ENCODE measurements around the gene SLC6A9. TPM values are rescaled to one million over a fixed set of nuclear protein-coding genes. Genes with fewer than 3 reads are reported as not detected.

Gene SLC6A9
- total RNA-seq, 1 donor from 2014 or later: 4.7 TPM

DNA sequence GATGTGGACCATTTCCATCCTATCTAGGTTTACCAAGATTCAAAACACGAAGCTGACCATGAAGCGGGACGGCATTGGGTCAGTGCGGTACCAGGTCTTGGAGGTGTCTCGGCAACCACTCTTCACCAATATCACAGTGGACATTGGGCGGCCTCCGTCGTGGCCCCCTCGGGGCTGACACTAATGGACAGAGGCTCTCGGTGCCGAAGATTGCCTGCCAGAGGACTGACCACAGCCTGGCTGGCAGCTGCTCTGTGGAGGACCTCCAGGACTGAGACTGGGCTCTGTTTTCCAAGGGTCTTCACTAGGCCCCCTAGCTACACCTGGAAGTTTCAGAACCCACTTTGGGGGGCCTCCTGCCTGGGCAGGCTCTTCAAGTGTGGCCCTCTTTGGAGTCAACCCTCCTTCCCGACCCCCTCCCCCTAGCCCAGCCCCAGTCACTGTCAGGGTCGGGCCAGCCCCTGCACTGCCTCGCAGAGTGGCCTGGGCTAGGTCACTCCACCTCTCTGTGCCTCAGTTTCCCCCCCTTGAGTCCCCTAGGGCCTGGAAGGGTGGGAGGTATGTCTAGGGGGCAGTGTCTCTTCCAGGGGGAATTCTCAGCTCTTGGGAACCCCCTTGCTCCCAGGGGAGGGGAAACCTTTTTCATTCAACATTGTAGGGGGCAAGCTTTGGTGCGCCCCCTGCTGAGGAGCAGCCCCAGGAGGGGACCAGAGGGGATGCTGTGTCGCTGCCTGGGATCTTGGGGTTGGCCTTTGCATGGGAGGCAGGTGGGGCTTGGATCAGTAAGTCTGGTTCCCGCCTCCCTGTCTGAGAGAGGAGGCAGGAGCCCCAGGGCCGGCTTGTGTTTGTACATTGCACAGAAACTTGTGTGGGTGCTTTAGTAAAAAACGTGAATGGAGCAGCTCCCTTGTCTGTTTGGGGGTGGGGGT is 40.7 kb downstream of the SLC6A9 start:
- Histone ChIP-seq H3K4me1 (peaks cover 6 to 12% of the 10 kb centered on the region in 2 donors), H3K36me3 (no peaks in the 10 kb centered on the region), H3K27ac (peak overlapping the region; percentile 72 to 80), H3K4me3 (peak overlapping the region; percentile 71 to 72), H3K9me3 (no peaks in the 10 kb centered on the region), H3K27me3 (no peaks in the 10 kb centered on the region)
- intact Hi-C loops (cut with DNase I): loop anchor here (1.0 to 10.0 kb wide), 5 partner anchors 16 to 1656 kb away; partner anchors contain the start of genes ATP6V0B, FOXJ3 and IPO13
- no peak for DNase-seq (ENCODE audit: low spot score in 2 of 2)
- TF ChIP-seq, protein P1, sequence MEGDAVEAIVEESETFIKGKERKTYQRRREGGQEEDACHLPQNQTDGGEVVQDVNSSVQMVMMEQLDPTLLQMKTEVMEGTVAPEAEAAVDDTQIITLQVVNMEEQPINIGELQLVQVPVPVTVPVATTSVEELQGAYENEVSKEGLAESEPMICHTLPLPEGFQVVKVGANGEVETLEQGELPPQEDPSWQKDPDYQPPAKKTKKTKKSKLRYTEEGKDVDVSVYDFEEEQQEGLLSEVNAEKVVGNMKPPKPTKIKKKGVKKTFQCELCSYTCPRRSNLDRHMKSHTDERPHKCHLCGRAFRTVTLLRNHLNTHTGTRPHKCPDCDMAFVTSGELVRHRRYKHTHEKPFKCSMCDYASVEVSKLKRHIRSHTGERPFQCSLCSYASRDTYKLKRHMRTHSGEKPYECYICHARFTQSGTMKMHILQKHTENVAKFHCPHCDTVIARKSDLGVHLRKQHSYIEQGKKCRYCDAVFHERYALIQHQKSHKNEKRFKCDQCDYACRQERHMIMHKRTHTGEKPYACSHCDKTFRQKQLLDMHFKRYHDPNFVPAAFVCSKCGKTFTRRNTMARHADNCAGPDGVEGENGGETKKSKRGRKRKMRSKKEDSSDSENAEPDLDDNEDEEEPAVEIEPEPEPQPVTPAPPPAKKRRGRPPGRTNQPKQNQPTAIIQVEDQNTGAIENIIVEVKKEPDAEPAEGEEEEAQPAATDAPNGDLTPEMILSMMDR (IDR thresholded peaks at IDR 0.05): no peak

GRCh38 chr1:43987159-43987902 is 43.9 kb downstream of the SLC6A9 start:
- Histone ChIP-seq H3K27ac (no peak overlapping the region), H3K4me1 (peaks cover 6 to 12% of the 10 kb centered on the region in 2 donors), H3K36me3 (no peaks in the 10 kb centered on the region), H3K27me3 (no peaks in the 10 kb centered on the region), H3K9me3 (no peaks in the 10 kb centered on the region), H3K4me3 (no peak overlapping the region)
- no peak for DNase-seq (ENCODE audit: low spot score in 2 of 2)
- intact Hi-C loops (cut with DNase I): no loop called here
- TF ChIP-seq, protein P1 (IDR thresholded peaks at IDR 0.05): no peak

- Histone ChIP-seq H3K27ac (no peak overlapping the region), H3K27me3 (no peaks in the 10 kb centered on the region), H3K4me3 (no peak overlapping the region), H3K9me3 (no peaks in the 10 kb centered on the region), H3K36me3 (no peaks in the 10 kb centered on the region), H3K4me1 (peaks cover 6 to 8% of the 10 kb centered on the region in 2 donors)
- TF ChIP-seq, protein P1 (IDR thresholded peaks at IDR 0.05): no peak
- intact Hi-C loops (cut with DNase I): no loop called here
- no peak for DNase-seq (ENCODE audit: low spot score in 2 of 2)
Measured at GRCh38 chr1:43986712-43987111, 44.5 kb downstream of the SLC6A9 start.

- Histone ChIP-seq H3K27me3 (no peaks in the 10 kb centered on the region), H3K9me3 (no peaks in the 10 kb centered on the region), H3K4me3 (no peak overlapping the region), H3K27ac (no peak overlapping the region), H3K4me1 (peaks cover 6 to 7% of the 10 kb centered on the region in 2 donors), H3K36me3 (no peaks in the 10 kb centered on the region)
- TF ChIP-seq, protein P1 (IDR thresholded peaks at IDR 0.05): no peak
- intact Hi-C loops (cut with DNase I): no loop called here
- no peak for DNase-seq (ENCODE audit: low spot score in 2 of 2)
Measured at GRCh38 chr1:43985984-43986595, 45.2 kb downstream of the SLC6A9 start.

DNA sequence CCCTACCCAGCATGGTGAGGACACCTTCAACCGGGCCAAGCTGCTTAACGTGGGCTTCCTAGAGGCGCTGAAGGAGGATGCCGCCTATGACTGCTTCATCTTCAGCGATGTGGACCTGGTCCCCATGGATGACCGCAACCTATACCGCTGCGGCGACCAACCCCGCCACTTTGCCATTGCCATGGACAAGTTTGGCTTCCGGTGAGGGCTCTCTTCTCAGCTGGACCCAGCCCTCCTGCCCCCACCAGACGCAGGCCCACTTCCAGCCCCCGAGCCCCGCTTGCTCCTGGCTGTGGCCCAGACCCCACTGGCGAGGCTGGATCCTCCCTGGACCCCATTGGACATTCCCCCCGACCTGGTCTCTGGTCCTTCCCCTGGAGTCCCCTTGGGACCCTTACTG is 46.4 kb downstream of the SLC6A9 start:
- TF ChIP-seq, protein P1 (IDR thresholded peaks at IDR 0.05): no peak
- Histone ChIP-seq H3K9me3 (no peaks in the 10 kb centered on the region), H3K27me3 (no peaks in the 10 kb centered on the region), H3K4me1 (no peaks in the 10 kb centered on the region), H3K4me3 (no peak overlapping the region), H3K27ac (no peak overlapping the region), H3K36me3 (no peaks in the 10 kb centered on the region)
- intact Hi-C loops (cut with DNase I): no loop called here
- no peak for DNase-seq (ENCODE audit: low spot score in 2 of 2)
